ENCODE data around the gene COL2A1.

Gene COL2A1

DNA sequence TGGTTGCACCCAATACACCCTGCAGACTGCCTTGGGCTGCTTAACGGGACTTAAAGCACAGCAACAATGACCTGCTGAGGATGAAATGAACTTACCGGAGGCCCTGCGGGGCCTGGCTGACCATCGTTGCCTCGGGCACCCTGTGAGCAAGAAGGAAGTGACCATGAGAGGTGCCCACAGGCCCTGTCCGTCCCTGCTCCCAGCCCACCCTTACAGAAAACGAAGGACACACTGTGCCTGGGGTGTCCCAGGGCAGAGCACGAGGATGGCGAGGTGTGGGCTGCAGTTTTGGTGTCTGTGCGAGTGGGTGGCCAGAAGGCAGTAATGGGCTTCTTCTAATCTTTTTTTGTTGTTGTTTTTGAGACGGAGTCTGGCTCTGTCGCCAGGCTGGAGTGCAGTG is 14.6 kb downstream of the COL2A1 start:
- TF ChIP-seq, protein P1, sequence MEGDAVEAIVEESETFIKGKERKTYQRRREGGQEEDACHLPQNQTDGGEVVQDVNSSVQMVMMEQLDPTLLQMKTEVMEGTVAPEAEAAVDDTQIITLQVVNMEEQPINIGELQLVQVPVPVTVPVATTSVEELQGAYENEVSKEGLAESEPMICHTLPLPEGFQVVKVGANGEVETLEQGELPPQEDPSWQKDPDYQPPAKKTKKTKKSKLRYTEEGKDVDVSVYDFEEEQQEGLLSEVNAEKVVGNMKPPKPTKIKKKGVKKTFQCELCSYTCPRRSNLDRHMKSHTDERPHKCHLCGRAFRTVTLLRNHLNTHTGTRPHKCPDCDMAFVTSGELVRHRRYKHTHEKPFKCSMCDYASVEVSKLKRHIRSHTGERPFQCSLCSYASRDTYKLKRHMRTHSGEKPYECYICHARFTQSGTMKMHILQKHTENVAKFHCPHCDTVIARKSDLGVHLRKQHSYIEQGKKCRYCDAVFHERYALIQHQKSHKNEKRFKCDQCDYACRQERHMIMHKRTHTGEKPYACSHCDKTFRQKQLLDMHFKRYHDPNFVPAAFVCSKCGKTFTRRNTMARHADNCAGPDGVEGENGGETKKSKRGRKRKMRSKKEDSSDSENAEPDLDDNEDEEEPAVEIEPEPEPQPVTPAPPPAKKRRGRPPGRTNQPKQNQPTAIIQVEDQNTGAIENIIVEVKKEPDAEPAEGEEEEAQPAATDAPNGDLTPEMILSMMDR (IDR thresholded peaks at IDR 0.05; ENCODE audit: low read depth, low read length) = no peak
- no peak for DNase-seq (ENCODE audit: extremely low read depth, low read depth)

DNA sequence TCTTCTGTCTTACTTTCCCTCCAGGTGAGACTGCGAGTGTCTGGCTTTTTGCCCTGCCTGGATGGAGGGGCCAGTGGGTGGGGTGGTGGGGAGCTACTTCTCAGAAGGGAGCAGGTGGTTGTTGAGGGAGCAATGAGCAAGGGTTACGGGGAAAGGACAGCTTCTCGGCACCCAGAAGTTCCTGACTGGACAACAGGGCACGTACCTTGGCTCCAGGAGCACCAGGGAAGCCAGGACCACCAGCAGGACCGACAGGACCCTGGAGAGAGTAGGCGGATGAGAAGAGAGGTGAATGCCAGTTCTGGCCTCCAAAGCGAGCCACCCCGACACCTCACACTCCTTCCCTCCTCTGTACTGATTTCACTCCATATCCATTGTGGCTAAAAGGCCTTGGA is 15.3 kb downstream of the COL2A1 start:
- TF ChIP-seq, protein P1 (IDR thresholded peaks at IDR 0.05; ENCODE audit: low read depth, low read length) = no peak
- DNase-seq (ENCODE audit: extremely low read depth, low read depth) = no peak

DNA sequence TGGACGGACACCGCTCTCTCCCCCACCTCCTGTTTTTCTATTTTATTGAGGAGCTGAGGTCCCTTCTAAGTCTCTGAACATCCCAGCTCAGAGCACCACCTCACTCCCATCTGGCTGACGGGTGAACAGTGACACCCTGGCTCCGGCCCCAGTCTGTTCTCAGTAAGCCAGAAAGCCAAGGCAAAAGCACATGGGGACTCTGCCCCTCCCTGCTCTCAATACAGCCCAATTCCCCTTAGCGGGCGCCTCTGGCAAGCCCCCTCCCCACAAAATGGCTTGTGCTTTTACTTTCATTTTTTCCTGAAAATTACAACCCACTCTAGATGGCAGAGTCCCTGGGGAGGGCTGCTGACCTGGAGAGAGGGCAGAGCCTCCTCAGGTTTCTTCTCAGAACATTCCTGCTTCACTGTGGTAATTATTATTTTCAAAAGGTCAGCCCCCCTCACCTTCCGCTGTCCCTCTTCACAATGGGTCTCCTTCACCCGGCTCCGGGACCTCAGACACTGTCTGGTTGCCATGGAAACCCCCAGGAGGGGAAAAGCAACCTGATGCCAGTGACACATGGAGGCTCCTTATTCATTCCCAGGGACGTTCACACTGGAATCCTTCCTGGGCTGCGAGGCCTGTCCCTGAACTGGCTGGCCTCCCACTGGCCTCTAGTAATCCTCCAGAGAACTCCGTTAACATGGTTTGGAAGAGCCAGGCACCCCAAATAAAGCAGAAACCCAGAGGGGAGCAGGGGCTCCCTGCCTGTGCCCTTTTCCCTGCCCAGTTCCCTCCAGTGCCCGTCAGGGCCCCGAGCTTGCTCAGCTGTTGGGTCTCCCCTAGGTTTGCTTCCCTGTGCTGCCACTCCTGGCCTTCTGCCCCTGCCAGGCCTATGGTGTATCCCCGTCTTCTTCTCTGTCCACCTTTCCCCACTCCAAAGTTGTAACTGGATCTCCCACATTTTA is 15.9 kb downstream of the COL2A1 start:
- DNase-seq (ENCODE audit: extremely low read depth, low read depth) = no peak
- TF ChIP-seq, protein P1 (IDR thresholded peaks at IDR 0.05; ENCODE audit: low read depth, low read length) = no peak

DNA sequence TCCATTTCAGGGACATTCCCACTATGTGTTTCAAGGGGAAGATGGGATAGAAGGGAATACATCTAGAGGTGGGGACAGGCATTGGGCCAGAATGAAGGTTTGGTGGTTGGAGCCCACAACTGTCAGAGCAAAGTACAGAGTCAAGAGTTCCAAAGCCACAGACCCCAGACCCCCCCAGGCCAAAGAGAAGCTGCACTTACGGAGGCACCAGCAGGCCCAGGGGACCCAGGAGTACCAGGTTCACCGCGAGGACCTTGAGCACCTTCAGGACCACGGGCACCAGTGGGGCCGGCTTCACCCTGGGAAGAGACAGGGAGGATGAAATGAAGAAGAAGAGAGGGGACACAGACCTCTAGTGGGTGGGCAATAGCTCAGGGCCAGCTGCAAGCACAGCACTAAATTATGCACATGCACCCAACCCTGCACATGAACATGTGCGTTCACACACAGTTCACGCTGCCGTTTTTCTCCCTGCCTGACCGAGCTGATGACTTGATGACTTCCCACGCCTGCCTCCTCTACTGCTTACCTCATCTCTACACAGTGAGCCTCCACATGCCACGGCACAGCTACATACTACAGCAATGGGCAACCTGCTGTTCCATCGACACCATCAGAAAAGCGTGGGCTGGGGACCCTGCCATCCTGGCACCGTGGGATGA is 16.7 kb downstream of the COL2A1 start:
- TF ChIP-seq, protein P1 (IDR thresholded peaks at IDR 0.05; ENCODE audit: low read depth, low read length) = no peak
- no peak for DNase-seq (ENCODE audit: extremely low read depth, low read depth)

DNA sequence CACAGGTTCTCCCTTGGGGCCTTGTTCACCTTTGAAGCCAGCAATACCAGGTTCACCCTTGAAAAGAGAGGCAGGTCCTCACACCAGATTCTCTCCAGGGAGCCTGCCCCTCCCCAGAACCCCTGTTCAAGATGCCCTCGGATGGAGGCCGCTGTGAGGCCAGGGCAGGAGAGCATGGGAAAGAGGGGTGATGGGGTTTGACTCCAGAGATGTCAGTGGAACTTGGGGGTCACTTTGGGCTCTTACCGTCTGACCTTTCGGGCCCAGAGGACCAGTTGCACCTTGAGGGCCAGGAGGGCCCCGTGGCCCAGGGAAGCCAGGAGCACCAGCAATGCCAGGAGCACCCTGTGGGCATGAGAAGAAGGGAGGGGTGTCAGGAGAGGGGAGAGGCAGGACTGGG is 17.4 kb downstream of the COL2A1 start:
- TF ChIP-seq, protein P1 (IDR thresholded peaks at IDR 0.05; ENCODE audit: low read depth, low read length) = no peak
- DNase-seq (ENCODE audit: extremely low read depth, low read depth) = no peak

DNA sequence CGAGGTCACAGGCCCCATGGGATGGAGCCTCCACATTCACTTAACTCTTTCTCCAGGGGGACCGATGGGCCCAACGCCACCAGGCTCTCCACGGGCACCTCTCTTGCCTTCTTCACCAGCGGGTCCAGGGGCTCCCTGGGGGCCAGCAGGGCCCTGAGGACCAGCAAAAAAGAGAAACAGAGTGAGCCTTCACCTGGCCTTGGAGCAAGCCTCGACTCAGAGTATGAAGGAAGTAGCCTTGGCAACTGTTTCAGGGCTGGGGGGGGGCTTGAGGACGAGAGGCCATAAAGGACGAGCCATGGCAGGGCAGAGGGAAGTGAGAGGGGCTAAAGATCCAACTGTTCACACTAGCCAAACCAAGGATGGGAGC is 18.0 kb downstream of the COL2A1 start:
- TF ChIP-seq, protein P1 (IDR thresholded peaks at IDR 0.05; ENCODE audit: low read depth, low read length) = no peak
- DNase-seq (ENCODE audit: extremely low read depth, low read depth) = no peak

Data from AG09319 (cell line).